IPS DF 19.7 (cell line): ENCODE data around the gene SLC52A1.
"Not testable (repeated sequence)": the region's sequence is repeated elsewhere in the genome, so short reads cannot be mapped to it uniquely, and the experiment has no call there.

Source experiments
- DNase-seq: peaks from one replicate; pipeline ENCODE4 v3.0.0-alpha.2; 2013; ENCODE audit warnings: low read depth, low spot score

SLC52A1 gene

DNA sequence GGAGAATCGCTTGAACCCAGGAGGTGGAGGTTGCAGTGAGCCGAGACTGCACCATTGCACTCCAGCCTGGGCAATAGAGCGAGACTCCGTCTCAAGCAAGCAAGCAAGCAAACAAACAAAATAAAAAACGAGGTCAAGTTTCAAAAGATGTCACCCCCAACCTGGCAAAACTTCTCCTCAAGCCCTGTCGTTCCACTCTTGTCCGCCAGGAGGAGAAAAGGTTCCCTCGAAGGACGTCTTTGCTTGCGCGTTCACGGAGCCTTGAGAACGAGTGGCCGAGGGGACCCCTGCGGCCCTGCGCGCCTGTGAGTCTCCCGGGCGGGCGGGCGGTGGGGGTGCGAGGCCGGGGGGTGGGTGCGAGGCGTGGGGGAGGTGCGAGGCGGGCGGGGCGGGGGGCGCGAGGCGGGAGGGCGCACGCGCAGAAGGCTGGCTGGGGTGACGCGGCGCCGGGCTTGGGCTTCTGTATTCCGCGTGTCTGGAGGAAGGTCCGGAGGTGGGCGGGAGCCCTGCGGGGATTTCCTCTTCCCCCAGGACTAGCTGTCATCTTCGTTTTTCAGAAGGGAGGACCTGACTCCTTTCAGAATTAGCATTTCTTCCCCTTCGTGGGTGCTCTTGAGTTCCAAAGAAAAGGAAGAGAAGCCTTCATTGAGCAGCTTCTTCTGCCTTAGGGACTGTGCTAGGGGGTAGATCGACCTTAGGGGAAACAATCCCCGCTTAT is 3.7 kb downstream of the SLC52A1 start:
- no peak for DNase-seq

DNA sequence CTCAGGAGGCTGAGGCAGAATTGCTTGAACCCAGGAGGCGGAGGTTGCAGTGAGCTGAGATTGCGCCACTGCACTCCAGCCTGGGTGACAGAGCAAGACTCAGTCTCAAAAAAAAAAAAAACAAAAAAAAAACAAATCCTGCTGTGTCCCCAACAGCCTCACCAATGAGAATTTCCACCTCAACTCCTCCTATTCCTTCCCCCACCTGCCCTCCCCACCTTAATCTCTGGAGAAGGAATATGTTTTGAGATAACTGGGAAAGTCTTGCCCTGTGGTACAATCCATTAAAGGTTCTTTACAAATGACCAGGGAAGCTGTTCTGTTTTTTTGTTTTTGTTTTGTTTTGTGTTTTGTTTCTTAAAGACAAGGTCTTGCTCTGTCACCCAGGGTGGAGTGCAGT is 5.1 kb downstream of the SLC52A1 start:
- DNase-seq = not testable (repeated sequence)

DNA sequence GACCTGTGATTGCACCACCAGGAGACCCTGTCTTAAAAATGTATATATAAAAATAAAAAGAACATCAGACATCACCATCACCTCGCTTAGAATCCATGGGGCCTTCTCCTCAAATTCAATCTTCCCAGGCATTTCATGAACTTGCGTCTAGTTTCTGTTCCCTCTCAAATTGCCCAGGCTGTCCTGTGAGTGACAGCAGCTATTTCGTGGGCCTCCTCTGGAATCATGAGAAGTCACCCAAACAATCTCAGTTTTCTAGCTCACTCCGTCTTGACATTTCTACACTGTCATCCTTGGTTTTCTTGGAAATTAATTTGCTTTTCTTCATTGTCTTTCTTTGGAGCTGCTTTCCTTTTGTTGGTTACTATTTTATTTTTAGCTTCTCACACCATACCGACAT is 7.3 kb downstream of the SLC52A1 start:
- DNase-seq = no peak

DNA sequence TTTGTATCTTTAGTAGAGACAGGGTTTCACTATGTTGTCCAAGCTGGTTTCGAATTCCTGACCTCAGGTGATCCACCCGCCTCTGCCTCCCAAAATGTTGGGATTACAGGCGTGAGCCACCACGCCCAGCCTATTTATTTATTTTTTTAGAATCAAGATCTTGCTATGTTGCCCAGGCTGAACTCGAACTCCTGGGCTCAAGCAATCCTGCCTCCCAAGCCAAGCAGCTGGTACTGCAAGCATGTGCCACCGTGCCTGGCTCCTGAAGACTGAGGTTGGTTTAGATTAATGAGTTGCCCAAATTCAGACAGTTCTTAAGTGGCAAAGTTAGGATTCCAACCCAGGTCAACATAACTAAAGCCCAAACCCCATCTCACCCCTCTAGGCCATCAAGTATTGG is 7.9 kb downstream of the SLC52A1 start:
- DNase-seq = no peak

DNA sequence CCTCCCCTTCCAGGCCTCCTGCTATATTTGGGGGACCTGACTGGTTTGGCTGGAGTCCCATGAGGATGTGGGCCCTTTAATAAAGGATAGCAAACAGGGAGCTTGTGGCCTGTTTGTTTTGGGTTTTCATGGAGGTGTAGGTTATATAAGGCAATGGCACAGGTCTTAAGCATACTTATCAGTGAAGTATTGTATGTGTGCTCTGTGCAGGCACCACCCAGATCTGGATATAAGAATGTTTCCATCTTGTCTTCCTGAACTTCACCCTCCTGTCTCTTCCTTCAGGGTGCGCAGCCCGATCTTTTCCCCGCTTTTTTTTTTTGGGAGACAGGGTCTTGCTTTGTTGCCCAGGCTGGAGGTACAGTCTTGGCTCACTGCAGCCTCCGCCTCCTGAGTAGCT is 10.6 kb downstream of the SLC52A1 start:
- DNase-seq = no peak

DNA sequence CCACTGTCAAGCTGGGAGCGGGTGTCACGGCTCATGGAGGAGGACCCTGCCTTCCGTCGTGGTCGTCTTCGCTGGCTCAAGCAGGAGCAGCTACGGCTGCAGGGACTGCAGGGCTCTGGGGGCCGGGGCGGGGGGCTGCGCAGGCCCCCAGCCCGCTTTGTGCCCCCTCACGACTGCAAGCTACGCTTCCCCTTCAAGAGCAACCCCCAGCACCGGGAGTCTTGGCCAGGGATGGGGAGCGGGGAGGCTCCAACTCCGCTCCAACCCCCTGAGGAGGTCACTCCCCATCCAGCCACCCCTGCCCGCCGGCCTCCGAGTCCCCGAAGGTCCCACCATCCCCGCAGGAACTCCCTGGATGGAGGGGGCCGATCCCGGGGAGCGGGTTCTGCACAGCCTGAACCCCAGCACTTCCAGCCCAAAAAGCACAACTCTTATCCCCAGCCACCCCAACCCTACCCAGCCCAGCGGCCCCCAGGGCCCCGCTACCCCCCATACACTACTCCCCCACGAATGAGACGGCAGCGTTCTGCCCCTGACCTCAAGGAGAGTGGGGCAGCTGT is 11.6 kb downstream of the SLC52A1 start:
- no peak for DNase-seq

DNA sequence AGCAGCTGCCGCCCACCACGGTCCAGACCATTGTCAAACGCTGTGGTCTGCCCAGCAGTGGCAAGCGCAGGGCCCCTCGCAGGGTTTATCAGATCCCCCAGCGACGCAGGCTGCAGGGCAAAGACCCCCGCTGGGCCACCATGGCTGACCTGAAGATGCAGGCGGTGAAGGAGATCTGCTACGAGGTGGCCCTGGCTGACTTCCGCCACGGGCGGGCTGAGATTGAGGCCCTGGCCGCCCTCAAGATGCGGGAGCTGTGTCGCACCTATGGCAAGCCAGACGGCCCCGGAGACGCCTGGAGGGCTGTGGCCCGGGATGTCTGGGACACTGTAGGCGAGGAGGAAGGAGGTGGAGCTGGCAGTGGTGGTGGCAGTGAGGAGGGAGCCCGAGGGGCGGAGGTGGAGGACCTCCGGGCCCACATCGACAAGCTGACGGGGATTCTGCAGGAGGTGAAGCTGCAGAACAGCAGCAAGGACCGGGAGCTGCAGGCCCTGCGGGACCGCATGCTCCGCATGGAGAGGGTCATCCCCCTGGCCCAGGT is 13.0 kb downstream of the SLC52A1 start:
- DNase-seq = no peak

DNA sequence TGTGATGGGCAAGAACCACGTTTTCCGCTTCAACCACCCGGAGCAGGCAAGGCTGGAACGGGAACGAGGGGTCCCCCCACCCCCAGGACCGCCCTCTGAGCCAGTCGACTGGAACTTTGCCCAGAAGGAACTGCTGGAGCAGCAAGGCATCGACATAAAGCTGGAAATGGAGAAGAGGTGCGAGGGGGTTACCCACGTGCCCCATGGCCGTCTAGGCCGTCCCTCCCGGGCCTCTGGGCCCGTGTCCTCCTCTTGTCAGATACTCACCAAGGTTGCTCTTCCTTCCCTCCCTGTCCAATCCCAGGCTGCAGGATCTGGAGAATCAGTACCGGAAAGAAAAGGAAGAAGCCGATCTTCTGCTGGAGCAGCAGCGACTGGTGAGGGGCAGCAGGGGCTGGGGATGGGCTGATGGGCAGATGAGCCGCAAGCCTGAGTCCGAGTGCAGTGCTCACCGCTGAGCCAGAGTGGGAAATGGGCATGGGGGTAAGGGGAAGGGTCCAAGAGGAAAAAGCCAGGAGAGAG is 14.7 kb downstream of the SLC52A1 start:
- no peak for DNase-seq

DNA sequence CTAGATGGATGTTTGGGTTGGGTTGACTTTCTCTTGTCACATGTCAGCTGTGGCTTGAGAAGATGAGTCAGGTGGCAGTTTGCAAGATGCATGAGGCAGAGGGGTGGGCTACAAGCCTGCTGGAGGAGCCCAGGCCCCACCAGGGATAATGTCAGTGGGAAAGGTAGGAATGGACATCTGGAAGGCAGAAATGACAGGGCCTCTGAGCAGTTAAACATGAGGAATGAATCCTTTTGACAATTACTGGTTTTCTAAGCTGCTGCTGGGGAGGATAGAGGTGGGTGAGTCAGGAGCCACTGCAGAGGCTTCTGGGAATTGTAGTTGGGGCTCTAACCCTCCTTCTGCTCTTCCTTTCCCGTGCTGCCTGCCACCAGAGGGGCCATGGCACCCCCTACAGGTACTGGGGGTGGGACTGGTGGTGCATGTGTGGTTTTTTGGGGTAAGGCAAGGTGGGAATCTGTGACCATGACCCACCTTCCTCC is 15.7 kb downstream of the SLC52A1 start:
- no peak for DNase-seq

DNA sequence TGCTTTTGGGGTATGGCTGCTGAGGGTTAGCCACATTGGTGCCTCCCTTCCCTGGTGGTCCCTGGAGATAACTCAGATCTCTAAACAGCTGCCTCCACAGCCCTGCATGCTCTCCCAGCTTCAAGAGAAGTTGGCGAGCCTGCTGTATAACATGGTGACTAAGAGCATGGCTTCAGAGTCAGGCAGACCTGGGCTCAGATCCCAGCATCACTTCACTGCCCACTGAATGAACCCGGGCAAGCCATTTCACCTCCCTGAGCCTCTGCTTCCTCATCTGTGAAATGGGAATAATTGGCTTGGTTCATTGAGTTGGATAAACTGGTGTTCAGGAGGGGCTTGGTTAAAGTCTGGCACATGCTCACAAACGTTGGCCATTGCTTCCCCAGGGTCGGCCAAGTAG is 20.9 kb downstream of the SLC52A1 start:
- DNase-seq = no peak

DNA sequence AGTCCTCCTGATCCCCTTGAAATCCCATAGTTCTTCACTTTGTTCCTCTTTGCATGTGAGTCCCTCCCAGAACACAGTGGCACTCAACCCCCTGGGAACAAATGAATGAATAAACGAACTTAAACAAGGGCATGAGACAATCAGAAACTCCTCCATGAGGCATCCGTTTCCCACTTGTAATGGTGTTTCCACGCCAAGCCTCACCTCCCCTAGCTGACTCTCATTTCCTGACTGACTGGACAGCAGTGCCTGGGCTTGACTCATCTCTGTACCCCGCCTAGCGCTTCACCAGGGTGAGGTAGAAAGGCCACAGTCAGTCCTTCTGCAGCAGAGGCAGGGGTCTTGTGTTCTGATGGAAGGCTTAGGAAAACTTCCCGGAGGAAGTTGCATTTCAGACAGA is 23.3 kb downstream of the SLC52A1 start:
- DNase-seq = no peak

DNA sequence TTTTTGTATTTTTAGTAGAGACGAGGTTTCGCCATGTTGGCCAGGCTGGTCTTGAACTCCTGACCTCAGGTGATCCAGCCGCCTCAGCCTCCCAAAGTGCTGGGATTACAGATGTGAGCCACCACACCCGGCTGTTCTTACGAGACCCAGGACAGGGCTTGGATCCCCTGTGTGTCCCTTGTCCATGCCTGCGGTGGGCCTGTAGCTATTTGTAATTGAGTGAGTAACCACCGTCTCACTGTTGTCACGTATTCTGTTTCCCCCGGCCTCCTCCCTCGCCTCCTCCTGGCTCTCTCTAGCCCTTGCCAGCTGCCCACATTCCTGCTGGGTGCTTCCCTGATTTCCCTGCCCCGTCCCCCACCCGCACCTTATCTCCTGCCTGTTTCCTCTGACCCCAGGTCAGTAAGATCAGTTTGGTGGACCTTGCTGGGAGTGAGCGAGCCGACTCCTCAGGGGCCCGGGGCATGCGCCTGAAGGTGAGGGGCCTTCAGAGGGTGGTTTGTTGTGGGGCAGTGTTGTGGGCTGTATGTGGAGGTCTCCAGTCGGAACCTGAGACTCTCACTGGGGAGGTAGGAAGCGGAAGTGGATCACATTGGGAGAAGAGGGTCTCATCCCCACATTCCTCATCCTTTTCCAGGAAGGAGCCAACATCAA is 31.9 kb downstream of the SLC52A1 start:
- DNase-seq = no peak

DNA sequence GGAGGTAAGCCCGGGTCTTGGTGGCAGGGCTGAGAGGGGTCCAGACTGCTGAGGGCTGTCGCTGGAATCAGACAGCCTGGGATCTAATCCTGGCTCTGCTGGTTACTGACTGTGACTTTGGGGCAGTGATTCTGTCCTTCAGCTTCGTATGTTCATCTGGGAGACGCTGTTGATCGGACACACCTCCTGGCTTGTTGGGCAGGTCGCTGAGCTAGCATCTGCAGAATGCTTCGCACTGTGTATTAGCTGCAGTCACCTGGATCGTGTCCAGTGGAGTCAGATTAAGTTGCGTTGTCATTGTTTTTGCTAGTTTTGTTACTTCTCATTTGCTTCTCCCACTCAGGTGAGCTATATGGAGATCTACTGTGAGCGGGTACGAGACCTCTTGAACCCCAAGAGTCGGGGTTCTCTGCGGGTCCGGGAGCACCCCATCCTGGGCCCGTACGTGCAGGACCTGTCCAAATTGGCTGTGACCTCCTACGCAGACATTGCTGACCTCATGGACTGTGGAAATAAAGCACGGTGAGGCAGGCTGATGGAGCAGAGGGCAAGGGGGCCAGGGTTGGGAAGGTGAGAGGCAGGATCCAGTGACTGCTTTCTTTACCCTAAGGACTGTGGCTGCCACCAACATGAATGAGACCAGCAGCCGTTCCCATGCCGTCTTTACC is 33.0 kb downstream of the SLC52A1 start:
- DNase-seq = no peak

DNA sequence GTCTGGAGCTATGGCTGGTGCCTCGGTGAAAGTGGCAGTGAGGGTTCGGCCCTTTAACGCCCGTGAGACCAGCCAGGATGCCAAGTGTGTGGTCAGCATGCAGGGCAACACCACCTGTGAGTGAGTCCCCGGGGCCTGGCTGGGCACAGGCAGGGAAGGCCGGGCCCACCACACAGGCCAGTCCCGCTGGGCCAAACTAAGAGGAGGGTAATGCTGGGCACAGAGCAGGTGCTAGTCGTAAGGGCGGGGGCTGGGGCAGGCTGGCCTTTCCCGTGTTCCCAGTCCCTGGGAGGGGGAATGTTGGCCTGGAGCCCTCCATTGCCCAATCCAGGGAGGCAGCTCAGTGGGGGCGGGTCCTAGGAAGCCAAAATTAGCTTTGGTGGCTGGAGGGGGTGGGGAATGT is 35.0 kb downstream of the SLC52A1 start:
- DNase-seq = no peak

DNA sequence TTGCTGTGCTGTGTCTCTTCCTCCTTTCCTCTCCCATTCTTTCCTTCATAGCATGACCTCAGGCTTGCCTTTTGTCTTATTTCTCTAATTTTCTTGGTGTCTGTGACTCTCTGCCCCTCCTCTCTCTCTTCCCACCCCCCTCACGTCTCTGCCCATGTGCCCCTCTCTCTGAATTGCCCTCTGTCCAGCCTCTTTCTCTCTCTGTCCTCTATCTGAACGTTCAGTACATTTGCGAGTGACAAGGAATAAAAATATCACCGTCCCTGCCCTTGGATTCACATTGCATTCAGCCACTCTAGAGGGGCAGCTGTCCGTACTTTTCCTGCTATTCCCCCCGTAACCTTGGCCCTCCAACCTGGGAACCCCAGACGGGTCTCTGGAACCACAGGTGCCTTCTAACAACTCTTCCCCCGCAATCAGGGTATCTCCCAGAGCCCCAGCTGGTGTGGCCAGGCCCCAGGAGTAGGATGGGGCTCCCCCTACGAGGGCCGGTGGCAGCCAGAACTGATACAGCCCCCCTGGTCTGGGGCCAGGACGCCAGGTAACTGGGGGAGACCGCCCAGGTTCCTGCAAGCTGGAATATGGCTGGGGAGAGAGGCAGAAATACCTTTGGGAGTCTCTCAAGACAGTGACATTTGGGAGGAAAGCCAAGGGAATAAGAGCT is 35.7 kb downstream of the SLC52A1 start:
- DNase-seq = no peak

DNA sequence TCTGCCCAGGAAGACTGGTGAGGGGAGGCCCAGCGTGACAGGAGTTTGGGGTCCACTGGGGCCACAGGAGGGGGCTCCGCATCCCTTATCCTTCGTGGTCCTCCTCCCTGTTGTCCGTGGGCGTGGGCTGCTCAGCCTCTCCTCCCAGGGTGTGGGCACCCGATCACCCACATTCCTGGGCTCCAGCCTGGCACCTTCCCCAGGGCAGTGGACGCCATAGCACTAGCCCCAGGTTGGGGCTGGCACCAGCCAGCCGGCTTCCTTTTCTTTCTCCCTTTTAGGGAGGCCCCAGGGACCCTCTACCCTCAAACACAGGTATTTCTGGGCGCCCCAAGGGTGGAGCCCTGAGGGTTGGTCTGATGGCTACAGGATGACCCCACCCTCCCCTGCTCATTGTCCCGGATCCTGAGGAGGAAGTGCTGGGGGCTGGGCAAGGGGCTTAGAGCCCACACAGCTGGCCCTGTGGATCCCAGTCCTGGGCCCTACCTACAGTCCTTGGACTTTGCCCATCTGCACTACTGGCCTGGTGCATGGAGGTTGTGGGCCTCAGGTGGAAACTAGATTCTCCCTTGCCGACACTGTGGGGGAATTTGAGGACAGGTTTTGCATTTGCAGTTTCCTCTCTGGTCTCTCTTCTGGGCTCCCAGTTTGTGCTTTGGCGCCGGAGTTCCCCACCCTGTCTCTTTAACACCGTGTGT is 36.3 kb downstream of the SLC52A1 start:
- no peak for DNase-seq

DNA sequence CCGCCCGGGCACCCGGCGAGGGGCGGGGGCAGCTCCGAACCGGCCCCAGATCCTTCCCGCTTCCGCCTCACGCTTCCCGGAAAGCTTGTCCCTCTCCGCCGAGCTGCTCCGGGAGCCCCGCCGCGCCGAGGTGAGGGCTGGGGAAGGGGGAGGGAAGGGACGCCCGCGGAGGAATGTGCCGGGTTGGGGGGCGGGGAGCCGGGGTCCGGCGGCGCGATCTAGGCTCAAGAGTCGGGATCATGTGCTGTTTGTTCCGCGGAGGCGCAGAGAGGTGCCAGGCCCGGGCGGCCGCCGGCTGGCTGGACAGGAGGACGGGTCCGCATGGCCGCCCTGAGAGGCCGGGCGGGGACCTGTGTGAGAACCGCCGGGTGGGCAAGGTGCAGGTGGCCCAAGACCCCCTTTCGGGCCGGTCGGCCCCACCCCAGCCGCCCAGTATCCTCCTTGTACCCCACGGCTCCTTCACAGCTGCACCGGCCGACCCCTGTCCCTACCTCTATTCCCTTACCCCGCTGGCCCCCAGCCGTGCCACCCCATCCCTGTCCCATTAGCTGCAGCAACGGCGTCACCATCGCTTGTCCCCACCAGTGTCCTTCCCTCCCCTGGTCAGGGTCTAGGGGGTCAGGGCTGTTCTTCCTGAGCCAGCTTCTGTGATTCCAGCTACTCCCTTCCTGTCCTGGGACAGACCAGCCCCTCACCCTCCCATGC is 37.0 kb downstream of the SLC52A1 start:
- no peak for DNase-seq

DNA sequence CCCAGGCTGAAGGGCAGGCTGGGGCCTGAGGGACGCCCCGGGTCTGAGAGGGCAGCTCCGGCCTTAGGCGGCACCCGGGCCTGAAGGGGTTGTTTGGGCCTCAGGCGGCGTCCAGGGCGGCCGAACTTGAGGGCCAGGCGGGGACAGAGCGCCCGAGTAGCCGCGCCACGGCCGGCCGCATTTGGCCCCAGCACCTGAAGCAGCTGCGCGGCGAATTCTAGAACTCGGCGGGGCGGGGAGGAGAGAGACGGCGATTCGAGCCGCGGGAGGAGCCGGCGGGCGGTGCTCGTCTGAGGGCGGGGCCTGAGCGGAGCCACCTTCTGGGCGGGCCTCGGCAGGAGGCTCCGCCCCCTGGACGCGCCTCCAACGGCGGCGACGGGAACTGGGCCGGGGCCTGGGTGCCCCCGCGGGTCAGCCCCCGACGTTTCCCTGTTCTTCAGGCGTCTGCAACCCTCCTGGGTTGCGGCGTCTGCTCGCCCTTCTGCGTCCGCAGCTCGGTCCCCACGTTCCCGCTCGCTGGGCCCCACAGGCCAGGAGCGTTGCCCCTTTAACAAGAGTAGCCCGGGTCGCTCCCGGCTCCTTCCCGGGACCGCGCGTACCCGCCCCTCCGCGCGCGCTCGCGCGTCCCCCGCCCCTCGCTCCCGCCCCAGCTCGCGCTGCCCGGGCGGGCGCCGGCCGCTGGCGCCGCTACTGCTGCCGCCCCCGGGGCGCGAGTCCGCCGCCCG is 37.8 kb downstream of the SLC52A1 start, which contains the start of the genes INCA1 and KIF1C:
Gene INCA1, minus strand, starts transcription at position 221 of the 725 bp plus-strand sequence. CDS start 3,085 bp downstream, outside the sequence.
Gene KIF1C, plus strand, starts transcription at position 649 of the 725 bp plus-strand sequence. CDS start 2,297 bp downstream, outside the sequence.
- no peak for DNase-seq

DNA sequence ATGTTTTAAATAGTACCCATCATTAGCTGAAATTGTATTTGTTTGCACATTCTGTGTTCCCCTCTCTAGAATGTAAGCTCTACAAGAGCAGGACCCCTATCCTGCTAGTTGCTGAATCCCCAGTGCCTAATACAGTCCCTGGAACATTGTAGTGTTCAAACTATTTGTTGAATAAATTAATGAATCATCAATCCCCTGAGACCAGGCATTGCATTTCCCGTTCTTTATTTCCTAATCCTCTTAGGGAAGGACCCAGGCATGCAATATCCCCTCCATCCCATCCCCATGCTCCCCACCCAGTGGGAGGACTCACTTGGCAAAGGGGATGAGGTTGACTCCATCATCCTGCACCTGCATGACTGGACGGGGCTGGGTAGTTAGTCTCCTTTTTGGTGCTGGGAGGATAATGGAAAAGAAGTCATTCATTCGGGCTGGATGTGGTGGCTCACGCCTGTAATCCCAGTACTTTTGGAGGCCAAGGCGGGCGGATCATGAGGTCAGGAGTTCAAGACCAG is 41.1 kb downstream of the SLC52A1 start:
- DNase-seq = no peak
